Measurements from ENCODE around the gene HBE1. TPM values are rescaled to one million over a fixed set of nuclear protein-coding genes. Genes with fewer than 3 reads are reported as not detected.

HBE1 gene
- total and polyA plus RNA-seq, 2 experiments from 2014 or later, result not detected

- ATAC-seq, result no peak
Observed at GRCh38 chr11:5234381-5234834, 35.3 kb downstream of the HBE1 start, which contains the start of gene HBD. HBD (minus strand) TSS chr11:5234483; CDS start chr11:5234433, 50 bp downstream.

More at GRCh38 chr11:5234381-5234834, 35.3 kb downstream of the HBE1 start, which contains the start of gene HBD:
- Mint-ChIP-seq H3K36me3 (ENCODE audit: low read depth) (no peaks in the 10 kb centered on the region), H3K27me3 (ENCODE audit: insufficient read depth, low read depth, poor library complexity) (no peaks in the 10 kb centered on the region), H3K9me3 (no peaks in the 10 kb centered on the region), H3K4me1 (no peaks in the 10 kb centered on the region), H3K4me3 (no peak within 1 kb of the TSS), H3K27ac (no peak within 1 kb of the TSS)
- Histone ChIP-seq H3F3A (replicated peaks; ENCODE audit: low read depth) (no peaks in the 10 kb centered on the region), H3K4me3 (no peak within 1 kb of the TSS), H2AFZ (no peak within 1 kb of the TSS), H3K27me3 (ENCODE audit: insufficient read depth) (no peaks in the 10 kb centered on the region), H3K4me1 (ENCODE audit: insufficient read depth) (no peaks in the 10 kb centered on the region), H3K79me2 (replicated peaks; ENCODE audit: insufficient read depth) (no peaks in the 10 kb centered on the region), H3K27ac (ENCODE audit: low read depth) (no peak within 1 kb of the TSS), H4K20me1 (replicated peaks; ENCODE audit: insufficient read depth) (no peaks in the 10 kb centered on the region), H3K4me2 (no peak within 1 kb of the TSS), H3K9me2 (ENCODE audit: insufficient read depth) (no peaks in the 10 kb centered on the region), H3K36me3 (ENCODE audit: insufficient read depth) (no peaks in the 10 kb centered on the region)
- TF ChIP-seq ZNF114 (CRISPR knock-in tag; IDR thresholded peaks at IDR 0.05), result no peak
- TF ChIP-seq CTCF (conservative IDR thresholded peaks at IDR 0.05; ENCODE audit: low read depth in 2 of 2), result no peak
- no peak for TF ChIP-seq NANOG (IDR thresholded peaks at IDR 0.05; ENCODE audit: borderline replicate concordance)
- TF ChIP-seq REST (IDR thresholded peaks at IDR 0.05; ENCODE audit: unreplicated experiment), result no peak
- TF ChIP-seq EZH2phosphoT487 (IDR thresholded peaks at IDR 0.05; ENCODE audit: unreplicated experiment), result no peak
- no peak for TF ChIP-seq POLR2AphosphoS5 (IDR thresholded peaks at IDR 0.05; ENCODE audit: low read depth)
- TF ChIP-seq EZH2 (IDR thresholded peaks at IDR 0.05; ENCODE audit: low read depth, unreplicated experiment), result no peak
- no peak for TF ChIP-seq CREB1 (CRISPR knock-in tag; IDR thresholded peaks at IDR 0.05; ENCODE audit: low read depth)
- TF ChIP-seq ETS1 (IDR thresholded peaks at IDR 0.05), result no peak
- TF ChIP-seq JUNB (IDR thresholded peaks at IDR 0.05; ENCODE audit: unreplicated experiment), result no peak
- no peak for TF ChIP-seq ZNF331 (CRISPR knock-in tag; IDR thresholded peaks at IDR 0.05; ENCODE audit: low read depth)
- no peak for TF ChIP-seq ZNF462 (CRISPR knock-in tag; IDR thresholded peaks at IDR 0.05)
- no peak for DNase-seq (ENCODE audit: low spot score)
